ENCODE results near the gene ANKRD52.

Gene ANKRD52

DNA sequence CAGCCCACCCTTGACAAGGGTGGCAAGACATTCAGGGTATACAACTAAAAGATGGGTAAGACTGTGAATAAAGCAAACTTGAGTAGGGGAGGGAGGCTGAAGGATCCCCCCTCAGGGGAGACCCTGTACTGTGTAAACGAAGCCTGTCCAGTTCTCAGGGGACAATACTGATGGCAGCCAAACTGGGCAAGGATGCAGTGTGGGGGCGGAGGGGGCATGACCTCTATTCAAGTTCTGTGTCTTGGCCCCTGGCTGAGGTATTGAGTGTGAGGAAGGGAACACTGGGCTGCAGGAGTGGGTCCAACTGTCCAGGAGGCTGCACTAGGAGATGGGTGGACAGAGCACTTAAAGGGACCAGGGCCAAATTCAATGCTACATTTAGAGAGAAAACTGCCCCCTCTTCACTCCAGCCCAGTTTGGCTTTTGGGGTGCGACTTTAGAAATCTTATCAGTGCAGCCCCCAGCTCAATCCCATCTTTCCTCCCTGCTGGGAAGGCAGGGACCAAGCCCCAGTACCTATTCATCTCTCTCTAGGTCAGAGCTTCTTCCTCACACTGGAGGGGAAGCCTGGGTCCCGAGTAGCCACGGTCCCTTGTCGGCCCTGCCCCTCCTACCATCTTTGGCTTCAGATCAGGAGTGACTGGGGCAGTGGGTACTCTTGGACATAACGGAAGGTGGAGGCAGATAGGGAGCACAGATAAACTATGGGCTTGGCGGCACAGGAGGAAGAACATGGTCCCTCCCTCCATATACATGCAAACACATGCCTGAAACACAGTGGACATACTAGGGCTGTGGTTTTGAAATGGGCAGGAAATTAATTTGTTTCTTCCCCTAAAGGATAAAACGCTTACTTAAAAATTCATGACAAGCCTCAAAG lies 16.5 kb downstream of the ANKRD52 start:
- no peak for DNase-seq (ENCODE audit: low spot score)

DNA sequence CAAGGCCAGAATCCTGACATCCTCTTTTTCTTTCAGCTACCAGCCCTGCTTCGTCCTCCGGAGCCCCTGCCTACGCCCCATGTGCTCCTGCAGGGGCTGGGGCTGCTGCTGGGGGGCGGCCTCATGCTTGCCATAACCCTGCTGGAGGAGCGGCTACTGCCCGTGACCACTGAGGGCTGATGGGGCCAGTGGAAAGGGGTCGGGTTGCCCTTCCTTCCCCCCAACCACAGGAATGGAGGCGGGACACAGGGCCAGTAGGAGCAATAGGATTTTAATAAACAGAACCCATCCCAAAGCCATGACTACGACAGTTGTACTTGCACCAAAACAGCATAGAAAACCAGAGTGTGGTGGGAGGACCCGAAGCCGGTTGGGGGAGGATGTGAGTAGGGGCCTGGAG lies 20.6 kb downstream of the ANKRD52 start:
- DNase-seq (ENCODE audit: low spot score), result no peak

DNA sequence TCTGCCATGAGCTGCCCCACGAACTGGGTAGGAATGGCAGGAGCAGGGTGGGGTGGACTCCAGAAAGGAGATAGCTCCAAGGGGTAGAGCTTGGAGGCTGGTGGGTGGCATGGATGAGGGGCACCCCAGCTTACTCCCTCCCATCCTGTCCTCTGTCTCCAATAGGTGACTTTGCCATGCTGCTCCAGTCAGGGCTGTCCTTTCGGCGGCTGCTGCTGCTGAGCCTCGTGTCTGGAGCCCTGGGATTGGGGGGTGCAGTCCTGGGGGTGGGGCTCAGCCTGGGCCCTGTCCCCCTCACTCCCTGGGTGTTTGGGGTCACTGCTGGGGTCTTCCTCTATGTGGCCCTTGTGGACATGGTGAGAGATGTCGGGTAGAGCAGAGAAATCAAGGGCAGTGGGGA lies 21.2 kb downstream of the ANKRD52 start:
- no peak for DNase-seq (ENCODE audit: low spot score)

DNA sequence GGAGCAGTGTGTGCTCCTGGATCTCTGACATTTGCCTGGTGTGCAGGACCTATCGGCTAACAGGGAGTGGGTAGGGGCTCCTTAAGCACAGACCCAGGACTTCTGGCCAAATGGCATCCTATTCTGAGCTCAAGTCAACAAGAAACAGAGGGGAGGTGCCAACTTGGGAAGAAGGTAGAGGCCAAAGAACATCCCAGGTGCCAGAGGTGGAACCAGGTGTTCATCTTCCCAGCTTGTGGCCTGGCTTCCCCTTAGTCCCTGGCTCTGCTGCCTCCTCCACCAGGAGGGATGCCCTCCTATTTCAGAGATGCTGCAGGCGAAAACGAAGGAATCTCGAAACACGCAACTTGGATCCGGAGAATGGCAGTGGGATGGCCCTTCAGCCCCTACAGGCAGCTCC lies 22.1 kb downstream of the ANKRD52 start:
- no peak for DNase-seq (ENCODE audit: low spot score)

DNA sequence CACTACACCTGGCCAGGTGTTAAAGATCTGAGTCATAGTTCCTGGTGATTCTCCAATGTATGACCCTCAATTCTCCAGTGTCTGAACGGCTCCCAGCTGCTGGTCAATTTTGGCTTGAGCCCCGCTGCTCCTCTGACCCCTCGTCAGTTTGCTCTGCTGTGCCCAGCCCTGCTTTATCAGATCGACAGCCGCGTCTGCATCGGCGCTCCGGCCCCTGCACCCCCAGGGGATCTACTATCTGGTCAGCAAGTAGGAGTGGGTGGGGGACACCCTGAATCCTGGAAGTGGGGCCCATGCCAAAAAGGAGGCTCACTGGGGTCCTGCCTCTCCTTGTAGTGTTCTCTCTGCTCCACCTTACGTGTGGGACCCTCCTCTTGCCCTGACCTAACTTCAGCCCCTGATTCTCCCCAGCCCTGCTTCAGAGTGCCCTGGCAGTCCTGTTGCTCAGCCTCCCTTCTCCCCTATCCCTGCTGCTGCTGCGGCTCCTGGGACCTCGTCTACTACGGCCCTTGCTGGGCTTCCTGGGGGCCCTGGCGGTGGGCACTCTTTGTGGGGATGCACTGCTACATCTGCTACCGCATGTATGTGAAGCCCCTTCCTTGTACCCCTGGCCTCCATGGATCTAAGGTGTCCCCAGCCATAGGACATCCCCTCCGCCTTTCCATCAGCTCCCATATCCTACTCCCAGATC lies 23.3 kb downstream of the ANKRD52 start:
- no peak for DNase-seq (ENCODE audit: low spot score)

DNA sequence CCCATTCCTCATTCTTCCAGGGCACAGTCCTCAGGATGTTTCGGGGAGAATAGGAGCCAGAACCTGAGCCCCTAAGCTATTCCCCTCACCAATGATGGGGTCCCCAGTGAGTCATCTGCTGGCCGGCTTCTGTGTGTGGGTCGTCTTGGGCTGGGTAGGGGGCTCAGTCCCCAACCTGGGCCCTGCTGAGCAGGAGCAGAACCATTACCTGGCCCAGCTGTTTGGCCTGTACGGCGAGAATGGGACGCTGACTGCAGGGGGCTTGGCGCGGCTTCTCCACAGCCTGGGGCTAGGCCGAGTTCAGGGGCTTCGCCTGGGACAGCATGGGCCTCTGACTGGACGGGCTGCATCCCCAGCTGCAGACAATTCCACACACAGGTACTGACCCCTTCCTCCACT lies 27.0 kb downstream of the ANKRD52 start:
- no peak for DNase-seq (ENCODE audit: low spot score)

DNA sequence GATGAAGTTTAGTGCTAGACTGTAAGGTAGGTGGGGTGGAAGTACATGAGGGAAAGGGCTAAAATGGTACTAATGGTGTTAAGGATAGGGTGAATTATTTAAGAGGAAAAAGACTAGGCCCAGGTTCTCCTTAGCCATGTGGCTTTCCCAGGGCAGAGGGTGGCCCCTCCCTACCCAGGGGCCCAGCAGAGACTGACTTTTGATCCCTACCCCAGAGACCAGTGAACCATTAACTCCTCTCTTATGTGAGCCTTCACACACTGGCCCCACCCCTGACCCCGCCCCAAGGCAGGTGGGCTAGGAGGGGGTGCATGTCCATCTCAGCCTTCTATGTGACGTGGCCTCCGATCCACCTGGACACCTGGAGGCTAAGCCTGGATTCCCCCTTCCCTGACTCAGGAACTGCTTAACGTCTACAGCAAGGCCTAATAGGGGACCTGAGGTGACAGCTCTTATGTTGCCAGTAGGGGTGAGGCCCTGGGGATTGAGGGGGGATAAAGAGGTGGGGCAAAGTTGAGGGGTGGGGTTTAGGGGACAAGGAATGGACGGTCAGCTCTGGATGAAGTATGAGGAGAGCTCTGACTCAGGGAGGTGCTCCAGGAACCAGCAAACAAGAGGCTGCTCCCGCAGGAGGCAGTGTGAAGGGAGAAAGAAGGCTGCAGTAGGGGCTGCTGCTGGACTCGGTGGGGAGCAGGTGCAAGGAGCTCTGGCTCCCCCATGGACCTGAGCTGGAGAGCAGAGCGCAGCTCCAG lies 27.6 kb downstream of the ANKRD52 start:
- DNase-seq (ENCODE audit: low spot score), result no peak

DNA sequence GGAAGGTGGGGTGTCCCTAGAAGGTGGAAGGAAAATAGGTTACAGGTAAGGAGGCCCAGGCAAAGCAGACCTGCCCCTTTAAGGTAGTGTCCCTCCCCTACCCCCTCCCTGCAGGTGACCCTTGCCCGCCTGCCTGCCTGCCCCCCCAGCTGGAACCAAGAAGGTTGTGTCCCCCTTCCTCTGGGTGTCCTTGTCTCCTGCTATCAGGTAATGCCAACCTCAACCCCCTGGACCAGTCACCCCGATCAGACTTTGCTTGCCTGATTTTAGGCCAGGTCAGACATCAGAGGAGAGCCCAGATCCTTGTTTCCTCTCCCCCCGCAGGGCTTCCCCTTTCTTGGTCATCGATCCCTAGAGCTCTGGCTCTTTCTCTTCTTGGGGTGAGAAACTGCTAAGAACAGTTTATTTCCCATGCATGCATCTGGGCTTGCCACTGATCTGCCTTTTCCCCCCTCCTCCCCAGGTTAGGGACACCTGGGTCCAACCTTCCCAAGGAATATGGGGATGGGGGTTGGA lies 28.2 kb downstream of the ANKRD52 start, which contains the start of gene SLC39A5:
Gene SLC39A5, plus strand, starts transcription at position 136 of the 516 bp plus-strand sequence. CDS start 1,224 bp downstream, outside the sequence.
- DNase-seq (ENCODE audit: low spot score), result no peak

DNA sequence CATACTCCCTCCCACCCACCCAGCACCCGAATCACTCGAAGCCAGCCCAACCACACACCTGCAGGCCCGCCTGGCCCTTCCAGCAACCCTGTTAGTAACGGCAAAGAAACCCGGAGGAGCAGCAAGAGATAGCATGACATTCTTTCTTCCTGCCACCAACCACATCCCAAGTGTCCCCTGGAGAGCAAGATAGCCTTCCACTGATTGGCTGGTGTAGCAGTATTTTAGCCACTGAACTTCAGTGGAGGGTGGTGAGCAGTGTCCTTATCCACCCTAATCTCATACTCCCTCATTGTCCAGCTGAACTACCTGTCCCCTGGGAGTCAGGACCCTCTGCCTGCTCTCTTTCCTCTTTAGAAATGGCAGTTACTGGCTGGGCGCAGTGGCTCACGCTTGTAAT lies 29.1 kb downstream of the ANKRD52 start:
- no peak for DNase-seq (ENCODE audit: low spot score)

DNA sequence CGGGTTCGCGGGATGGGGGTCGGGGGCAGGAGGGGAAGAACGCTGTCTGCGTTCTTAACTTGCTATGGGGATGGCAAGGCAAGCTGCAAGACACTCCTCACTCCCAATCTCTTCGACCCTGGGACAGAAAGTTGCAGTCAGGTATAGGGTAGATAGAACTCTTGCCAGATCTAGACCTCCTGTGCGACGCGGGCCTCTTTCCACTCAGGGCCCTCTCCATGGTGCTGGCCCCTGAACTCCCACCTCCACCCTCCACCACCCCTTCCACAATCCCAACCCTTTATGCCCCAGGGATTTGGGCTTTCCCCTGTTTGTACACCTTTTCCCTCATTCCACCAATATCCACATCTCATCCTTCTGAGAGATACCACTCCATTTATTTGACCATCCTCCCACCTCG lies 33.2 kb downstream of the ANKRD52 start:
- DNase-seq (ENCODE audit: low spot score), result no peak

DNA sequence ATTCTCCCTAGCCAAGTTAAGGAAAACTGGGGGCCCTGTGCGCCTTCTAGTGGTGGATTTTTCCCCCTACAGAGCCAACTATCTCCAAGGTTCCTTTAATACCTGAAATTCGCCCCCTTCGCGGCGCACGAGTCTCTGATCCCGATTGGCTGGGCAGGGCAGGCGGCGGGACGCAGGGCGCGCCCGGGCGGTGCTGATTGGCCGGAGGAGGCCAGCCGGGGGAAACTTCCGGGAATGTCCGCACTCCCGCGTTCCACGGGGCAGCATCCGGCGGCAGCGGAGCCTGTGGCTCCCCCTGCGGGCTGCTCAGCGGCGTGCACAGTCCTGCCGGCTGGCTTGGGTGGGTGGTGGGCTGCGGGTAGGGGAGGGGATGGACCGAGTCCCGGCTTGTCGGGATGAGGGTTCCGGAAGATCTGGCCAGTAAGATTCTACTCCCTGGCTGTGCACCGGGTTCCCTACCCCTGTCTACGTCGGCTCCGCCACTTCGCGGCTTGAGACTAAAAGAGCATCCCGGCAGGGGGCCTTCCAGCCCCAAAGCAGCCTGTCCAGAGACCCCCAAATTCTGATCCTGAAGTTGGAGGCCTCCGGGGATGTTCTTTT lies 34.0 kb downstream of the ANKRD52 start, which contains the start of gene NABP2:
Gene NABP2, plus strand, starts transcription at position 241 of the 600 bp plus-strand sequence. CDS start 515 bp downstream, outside the sequence.
- DNase-seq (ENCODE audit: low spot score), result peak; percentile 96

DNA sequence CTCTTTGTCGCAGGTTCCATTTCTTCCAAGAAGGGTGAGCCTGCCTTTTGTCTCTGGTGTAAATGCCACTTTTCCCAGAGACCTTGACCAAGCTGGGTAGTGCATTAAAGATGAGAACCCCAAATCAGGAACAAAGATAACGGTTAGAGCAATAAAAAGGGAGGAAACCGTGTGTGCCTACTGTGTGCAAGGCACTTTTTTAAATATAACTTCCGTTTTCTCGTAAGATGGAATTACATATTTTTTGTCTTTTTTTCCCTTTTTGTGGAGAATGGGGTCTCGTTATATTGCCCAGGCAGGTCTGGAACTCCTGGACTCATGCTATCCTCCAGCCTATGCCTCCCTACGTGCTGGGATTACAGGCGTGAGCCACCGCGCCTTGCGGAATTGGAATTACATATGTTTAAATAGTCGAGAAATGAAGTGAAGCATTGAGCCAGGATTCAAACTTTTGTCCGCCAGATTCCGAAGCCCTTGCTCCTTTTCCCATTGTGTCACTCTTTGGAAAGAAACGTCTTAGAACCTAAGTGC lies 34.5 kb downstream of the ANKRD52 start:
- DNase-seq (ENCODE audit: low spot score), result no peak

DNA sequence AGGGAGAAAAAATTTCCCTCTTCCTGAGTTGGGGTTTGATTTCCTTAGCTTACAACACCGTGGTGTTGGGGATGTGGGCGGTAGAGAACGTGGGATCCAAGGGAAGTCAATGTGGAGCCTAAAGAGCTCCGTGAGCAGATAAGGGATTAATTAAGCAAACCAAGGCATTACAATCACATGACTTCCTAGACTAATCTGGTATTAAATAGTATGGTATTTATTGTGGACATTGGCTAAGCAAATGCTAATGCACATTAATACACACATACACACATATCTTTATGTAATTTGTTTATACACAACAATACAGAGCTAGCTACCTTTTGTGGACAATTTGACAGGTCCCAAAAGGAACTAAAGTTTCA lies 35.7 kb downstream of the ANKRD52 start:
- DNase-seq (ENCODE audit: low spot score), result no peak

DNA sequence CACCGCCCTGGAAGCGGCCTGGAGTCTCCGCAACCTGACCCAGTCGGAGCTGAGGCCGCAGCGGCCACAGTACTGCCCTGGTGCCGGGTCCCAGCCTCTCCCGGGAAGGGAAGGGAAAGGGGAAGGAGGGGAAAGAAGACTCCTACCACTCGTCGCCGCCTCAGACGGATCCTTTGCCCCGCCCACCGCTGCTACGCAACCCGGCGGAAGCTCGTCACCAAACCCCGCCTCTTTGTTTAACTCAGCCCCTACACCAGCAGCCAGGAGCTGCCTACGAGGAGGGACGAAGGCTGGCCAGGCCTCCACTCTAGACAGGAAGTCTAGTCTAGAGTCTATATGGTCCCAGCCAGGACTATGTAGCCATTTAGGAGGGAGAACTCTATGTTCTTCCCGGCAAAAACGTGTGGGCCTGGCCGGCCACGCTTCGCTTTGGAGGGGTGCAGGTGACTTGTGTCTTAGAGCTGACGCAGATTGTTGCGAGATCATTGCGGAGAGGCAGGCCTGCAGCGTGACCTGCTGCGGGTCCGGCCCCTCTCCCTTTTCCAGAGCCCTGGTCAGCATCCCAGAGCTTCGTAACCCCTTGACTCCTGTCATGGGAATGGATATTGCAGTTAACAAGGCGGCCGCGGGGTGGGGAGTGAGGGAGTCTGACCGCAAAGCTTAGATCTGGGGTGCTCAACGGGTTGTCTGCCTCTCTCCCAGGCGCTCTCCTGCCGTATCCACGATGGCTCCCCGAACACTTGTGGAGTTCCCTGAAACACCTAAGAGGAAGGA lies 36.2 kb downstream of the ANKRD52 start, which contains the start of gene RNF41:
Gene RNF41, minus strand, starts transcription at position 166 of the 774 bp plus-strand sequence. CDS start 7,875 bp downstream, outside the sequence.
- peak; percentile 97 for DNase-seq (ENCODE audit: low spot score)

DNA sequence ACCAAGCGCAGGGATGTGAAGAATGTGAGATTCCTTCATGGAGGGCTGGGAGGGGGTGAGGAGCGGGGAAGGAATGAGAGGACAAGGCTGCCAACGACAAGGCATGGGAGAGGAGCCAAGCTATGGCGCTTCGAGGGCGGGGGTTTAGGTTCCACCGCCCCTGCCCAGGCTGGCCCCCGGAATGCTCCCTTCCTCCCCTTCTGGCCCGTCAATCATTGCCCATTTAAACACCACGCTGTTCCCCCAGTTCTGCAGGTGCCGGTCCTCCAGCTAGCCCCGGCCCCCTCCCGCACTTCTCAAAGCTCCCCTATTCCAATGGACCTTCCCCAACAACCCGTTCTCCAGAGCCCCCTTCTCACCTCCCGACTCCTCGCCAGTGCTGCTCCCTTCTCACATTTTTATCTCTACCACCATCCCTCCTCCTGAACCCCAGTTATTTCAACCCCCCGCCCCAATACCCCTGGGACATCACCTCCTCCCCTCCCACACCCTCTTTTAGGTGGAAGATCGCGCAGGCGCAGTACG lies 36.9 kb downstream of the ANKRD52 start:
- DNase-seq (ENCODE audit: low spot score), result peak; percentile 36

DNA sequence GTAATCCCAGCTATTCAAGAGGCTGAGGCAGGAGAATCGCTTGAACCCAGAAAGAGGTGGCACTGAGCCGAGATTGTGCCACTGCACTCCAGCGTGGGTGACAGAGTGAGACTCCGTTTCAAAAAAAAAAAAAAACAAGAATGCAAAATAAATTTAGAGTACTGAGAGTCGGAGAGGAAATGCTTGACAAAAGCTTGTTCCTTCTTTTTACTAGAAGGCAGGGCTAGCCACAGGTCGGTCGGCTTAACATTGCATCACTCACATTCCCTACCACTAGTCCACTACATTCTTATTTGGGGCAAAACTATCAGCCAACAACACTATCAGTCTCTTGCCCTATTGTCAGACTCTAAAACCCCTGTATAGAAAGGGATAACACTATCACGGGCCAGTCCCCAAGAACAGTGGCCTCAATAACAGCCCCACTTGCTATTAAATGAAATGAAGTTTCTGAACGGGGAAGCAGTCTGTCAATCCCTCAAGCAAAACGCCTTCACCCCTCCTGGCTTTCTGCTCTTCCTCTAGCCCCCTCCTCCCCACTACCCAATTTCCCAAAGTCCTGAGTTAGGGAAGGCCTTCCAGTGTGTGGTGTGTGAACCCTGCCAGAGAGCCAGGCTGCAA lies 37.5 kb downstream of the ANKRD52 start:
- peak; percentile 54 for DNase-seq (ENCODE audit: low spot score)

DNA sequence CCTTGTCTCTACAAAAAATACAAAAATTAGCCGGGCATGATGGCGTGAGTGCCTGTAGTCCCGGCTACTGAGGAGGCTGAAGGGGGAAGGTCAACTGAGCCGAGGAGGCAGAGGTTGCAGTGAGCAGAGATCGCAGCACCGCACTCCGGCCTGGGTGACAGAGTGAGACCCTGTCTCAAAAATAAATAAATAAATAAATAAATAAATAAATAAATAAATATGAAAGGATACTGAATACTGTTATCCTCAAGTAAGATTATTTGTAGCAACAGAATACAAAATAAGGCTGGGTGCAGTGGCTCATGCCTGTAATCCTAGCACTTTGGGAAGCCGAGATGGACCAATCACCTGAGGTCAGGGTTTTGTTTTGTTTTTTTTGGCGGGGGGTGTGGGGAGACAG lies 38.3 kb downstream of the ANKRD52 start:
- DNase-seq (ENCODE audit: low spot score), result no peak

DNA sequence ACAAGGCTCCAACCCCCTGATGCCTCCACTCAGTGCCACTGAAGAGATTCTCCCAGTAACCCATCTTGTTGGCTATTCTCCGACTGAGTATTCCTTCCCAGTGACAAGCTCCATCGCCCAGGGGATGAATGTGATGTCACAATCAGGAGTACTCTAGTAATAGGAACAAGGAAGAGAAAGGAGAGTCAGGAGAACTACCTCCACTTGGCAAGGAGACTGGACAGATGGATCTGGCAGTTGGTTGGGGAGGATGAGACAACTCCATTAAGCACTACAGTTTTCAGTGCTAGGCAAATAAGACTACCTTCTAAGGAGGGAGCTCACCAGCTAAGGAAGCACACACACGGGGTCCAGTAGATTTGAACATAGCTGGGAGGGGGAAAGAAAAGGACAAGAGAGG lies 41.7 kb downstream of the ANKRD52 start:
- DNase-seq (ENCODE audit: low spot score), result no peak

DNA sequence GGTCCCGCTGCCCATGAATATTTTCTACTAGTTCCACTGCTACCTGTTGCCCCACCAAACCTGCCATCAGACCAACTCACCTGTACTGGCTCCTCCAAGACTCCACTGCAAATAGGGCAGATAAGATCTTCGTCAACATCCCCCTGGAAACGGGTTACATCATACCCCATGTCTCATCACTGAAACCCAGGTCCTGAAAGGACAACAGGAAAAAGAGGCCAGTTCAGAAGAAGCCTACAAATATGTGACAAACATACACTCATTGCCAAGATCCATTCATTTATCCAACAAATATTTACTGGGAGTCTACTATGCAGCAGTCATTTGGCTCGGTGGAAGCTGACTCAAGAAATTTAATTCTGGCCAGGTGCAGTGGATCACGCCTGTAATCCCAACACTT lies 44.3 kb downstream of the ANKRD52 start:
- DNase-seq (ENCODE audit: low spot score), result no peak

DNA sequence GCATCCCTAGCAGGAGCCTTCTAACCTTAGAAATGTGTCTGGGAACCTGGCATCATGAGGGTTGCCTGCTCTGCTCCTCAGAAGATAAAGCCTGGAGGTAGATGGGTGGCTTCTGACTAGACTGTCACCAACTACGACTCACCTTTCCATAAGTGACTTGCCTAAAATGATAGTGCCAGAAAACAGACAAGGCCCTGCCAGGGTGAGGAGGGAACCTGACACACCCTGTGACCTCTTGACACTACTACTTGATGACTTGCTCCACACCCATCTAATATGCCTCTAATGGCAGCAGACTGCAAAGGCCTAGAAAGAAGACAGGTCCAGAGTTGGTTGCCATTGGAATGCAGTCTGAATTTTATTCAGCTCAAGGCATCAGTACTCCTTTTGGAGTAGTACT lies 45.8 kb downstream of the ANKRD52 start:
- DNase-seq (ENCODE audit: low spot score), result no peak

Data from pons (tissue), 1 donor.